Ovary (tissue), 9 donors: ENCODE results near the gene PGAP3. TPM values are rescaled to one million over a fixed set of nuclear protein-coding genes. Genes with fewer than 3 reads are reported as not detected.
A peak's percentile ranks its signal among the peaks of the same experiment; 100 is the strongest.

ENCODE experiments used
- DNase-seq, 5 donors: peaks; one replicate each; pipeline ENCODE4 v3.0.0-alpha.2; 2019 to 2020
- H3K27ac ChIP-seq, 2 donors: fragments of 200-600 bp; one replicate each; pipeline versions ENCODE4 v1.5.1 to v1.8.0; 2019 to 2022
- H3K27me3 ChIP-seq: fragments of 200-600 bp; one replicate; pipeline ENCODE4 v1.8.0; 2022
- H3K36me3 ChIP-seq: fragments of 200-600 bp; sonication (generic); one replicate; pipeline ENCODE4 v1.5.1; 2019
- H3K4me1 ChIP-seq: one replicate; pipeline ENCODE4 v1.8.1; 2013; ENCODE audit warnings: mild to moderate bottlenecking, moderate library complexity; ENCODE audit not compliant: insufficient read depth
- H3K4me3 ChIP-seq: fragments of 200-600 bp; sonication (generic); one replicate; pipeline ENCODE4 v1.5.1; 2017
- H3K9me3 ChIP-seq, 2 donors: fragments of 200-600 bp in 1 of 2; sonication (generic) in 1 of 2; one replicate each; pipeline versions ENCODE4 v1.5.1 to v1.8.1; 2013 to 2019; ENCODE audit warnings: mild to moderate bottlenecking in 1 of 2, moderate library complexity in 1 of 2
- EP300 ChIP-seq: sonication (generic); formaldehyde crosslinking; IDR thresholded peaks from one replicate; pipeline ENCODE4 v1.6.1; 2017; ENCODE audit warnings: antibody characterized with exemption
- POLR2A ChIP-seq: fragments of 450-650 bp; IDR thresholded peaks from one replicate; pipeline ENCODE4 v1.6.1; 2017; ENCODE audit warnings: antibody characterized with exemption, mild to moderate bottlenecking, moderate library complexity
- WGBS, 3 donors: extraction: QIAGEN DNeasy Blood & Tissue Kit in 1 of 3; methylation state at CpG; one replicate each; pipeline versions ENCODE4 v1.1.5 to v1.1.7; 2013 to 2017; 5-methylcytosine and 5-hydroxymethylcytosine counted together
- intact Hi-C, 4 donors: fragments of 100-400 bp; cut with DNase I; formaldehyde crosslinking; loops; one replicate each; pipeline versions ENCODE4 v1.11.0 to v1.15.1; 2022 to 2023
- polyA plus RNA-seq, 2 donors: library from polyadenylated mRNA; stranded (reverse); fragments of 200-250 nt in 1 of 2; fragments of 350-450 nt in 1 of 2; fragmentation: Illumina TruSeq in 1 of 2; extraction: RNeasy Lipid Tissue Mini Kit (QIAGEN cat#74804) in 1 of 2; gene quantifications; one replicate each; pipeline ENCODE4 v1.2.3, GENCODE V29; 2013 to 2014
- total RNA-seq, 7 donors: library from RNA; depleted of rRNA in 2 of 7; stranded (reverse); fragments of >200 nt in 2 of 7; fragmentation: NEBNext Ultra II Directional in 3 of 7; extraction: Animal tissue kit (Norgen Biotek cat#: 25700) in 3 of 7; gene quantifications; one replicate each; pipeline versions ENCODE4 v1.1.0 to v1.2.4, GENCODE V29; 2016 to 2023
- TF ChIP-seq, protein P1 (sequence below), 3 donors: fragments of 450-650 bp in 2 of 3; fragments of 200-600 bp in 1 of 3; IDR thresholded peaks; one replicate each; pipeline versions ENCODE4 v1.5.1 to v1.8.0; 2016 to 2022; ENCODE audit warnings: antibody characterized with exemption in 3 of 3, mild to moderate bottlenecking in 1 of 3
- donor health status: DM: no; HTN: no; CAD: no; lungs with moderate emphysema.
- donor health status: DM: no; HTN: no; CAD: no.
- donor health status: Bipolar disorder and iron deficiency.
- donor health status: DM: yes; HTN: yes; CAD: no.
- donor health status: DM: no; HTN: no; CAD: no.
- donor health status: DM: yes; HTN: yes; CAD: no.

PGAP3 gene
- total and polyA plus RNA-seq, 9 donors = 7.9 to 31.3 (median 19.6) TPM

GRCh38 chr17:39660011-39660360 lies 27.9 kb downstream of the PGAP3 start:
- no peak for TF ChIP-seq POLR2A
- no peak for TF ChIP-seq EP300
- TF ChIP-seq, protein P1, sequence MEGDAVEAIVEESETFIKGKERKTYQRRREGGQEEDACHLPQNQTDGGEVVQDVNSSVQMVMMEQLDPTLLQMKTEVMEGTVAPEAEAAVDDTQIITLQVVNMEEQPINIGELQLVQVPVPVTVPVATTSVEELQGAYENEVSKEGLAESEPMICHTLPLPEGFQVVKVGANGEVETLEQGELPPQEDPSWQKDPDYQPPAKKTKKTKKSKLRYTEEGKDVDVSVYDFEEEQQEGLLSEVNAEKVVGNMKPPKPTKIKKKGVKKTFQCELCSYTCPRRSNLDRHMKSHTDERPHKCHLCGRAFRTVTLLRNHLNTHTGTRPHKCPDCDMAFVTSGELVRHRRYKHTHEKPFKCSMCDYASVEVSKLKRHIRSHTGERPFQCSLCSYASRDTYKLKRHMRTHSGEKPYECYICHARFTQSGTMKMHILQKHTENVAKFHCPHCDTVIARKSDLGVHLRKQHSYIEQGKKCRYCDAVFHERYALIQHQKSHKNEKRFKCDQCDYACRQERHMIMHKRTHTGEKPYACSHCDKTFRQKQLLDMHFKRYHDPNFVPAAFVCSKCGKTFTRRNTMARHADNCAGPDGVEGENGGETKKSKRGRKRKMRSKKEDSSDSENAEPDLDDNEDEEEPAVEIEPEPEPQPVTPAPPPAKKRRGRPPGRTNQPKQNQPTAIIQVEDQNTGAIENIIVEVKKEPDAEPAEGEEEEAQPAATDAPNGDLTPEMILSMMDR (IDR thresholded peaks at IDR 0.05) = no peak
- Histone ChIP-seq H3K4me1 (peaks cover 3% of the 10 kb centered on the region), H3K27ac (no peak overlapping the region), H3K27me3 (no peaks in the 10 kb centered on the region), H3K4me3 (no peak overlapping the region), H3K36me3 (no peaks in the 10 kb centered on the region), H3K9me3 (no peaks in the 10 kb centered on the region)
- WGBS, 3 donors = 75 to 79% (median 76%) methylated on average over 5 of the region's 5 CpGs
- intact Hi-C loops = no loop called here
- no peak for DNase-seq

DNA sequence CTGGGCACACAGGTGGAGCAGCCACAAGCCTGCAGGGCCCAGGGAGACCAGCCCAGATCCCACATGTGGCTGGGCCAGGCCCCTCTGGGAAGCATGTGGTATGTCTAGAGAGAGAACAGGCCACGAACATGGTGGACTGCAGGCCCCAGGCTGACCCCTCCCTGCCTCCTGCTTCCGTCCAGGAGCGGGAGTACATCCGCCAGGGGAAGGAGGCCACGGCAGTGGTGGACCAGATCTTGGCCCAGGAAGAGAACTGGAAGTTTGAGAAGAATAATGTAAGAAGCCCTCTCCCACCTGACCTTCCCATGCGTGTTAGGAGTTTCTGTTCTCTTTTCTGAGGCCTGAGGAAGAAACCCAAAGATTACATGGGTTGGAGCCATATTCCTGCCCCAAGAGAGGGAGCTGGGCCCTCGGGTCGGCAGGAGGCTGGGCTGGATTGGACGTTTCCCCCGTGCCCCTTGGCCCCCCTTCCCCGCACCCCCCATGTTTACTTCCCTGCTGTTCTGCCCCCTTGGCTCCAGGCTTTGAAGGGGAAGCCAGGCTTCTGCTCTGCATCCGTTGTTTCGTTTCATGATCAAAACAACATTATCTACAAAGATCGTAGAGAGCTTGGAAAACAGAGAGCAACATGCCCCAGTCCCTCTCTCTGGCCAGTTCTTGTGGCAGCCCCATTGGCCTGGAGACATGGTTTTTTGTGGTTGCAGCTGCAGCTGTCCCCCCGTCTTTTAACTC lies 28.4 kb downstream of the PGAP3 start:
- 28 to 40% (median 38%) methylated on average over 15 of the region's 15 CpGs for WGBS, 3 donors
- Histone ChIP-seq H3K36me3 (no peaks in the 10 kb centered on the region), H3K4me3 (no peak overlapping the region), H3K9me3 (no peaks in the 10 kb centered on the region), H3K4me1 (peaks cover 3% of the 10 kb centered on the region), H3K27me3 (no peaks in the 10 kb centered on the region), H3K27ac (peak overlapping the region in 1 of 2 donors; percentile 48)
- intact Hi-C loops = no loop called here
- DNase-seq = peak in 2 of 5 donors; percentile 53 to 67
- TF ChIP-seq, protein P1 (IDR thresholded peaks at IDR 0.05) = no peak
- TF ChIP-seq POLR2A (no peak), EP300 (no peak)

DNA sequence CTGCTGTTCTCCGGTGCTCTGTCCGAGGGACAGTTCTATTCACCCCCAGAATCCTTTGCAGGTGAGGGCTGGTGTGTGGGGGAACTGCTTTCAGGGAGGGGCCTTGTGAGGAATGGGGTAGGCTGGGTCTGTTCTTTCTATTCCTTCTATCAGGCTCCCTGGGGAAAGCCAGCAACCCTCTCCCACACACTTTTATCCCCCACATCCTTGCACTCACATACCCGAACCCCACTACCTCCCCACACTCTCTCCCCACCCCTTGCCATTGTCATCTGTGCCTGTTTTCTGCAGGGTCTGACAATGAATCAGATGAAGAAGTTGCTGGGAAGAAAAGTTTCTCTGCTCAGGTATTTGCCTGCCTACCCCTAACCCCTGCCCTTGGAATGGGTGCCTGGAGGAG lies 29.1 kb downstream of the PGAP3 start:
- H3K36me3 ChIP-seq = no peaks in the 10 kb centered on the region
- H3K4me3 ChIP-seq = no peak overlapping the region
- H3K9me3 ChIP-seq = no peaks in the 10 kb centered on the region
- H3K27me3 ChIP-seq = no peaks in the 10 kb centered on the region
- H3K4me1 ChIP-seq = peaks cover 3% of the 10 kb centered on the region
- intact Hi-C loops = no loop called here
- DNase-seq = no peak
- H3K27ac ChIP-seq = peak overlapping the region in 1 of 2 donors; percentile 48
- TF ChIP-seq EP300 (no peak), POLR2A (no peak)
- TF ChIP-seq, protein P1 (IDR thresholded peaks at IDR 0.05) = no peak
- 78 to 87% (median 87%) methylated on average over 3 of the region's 3 CpGs for WGBS, 3 donors

DNA sequence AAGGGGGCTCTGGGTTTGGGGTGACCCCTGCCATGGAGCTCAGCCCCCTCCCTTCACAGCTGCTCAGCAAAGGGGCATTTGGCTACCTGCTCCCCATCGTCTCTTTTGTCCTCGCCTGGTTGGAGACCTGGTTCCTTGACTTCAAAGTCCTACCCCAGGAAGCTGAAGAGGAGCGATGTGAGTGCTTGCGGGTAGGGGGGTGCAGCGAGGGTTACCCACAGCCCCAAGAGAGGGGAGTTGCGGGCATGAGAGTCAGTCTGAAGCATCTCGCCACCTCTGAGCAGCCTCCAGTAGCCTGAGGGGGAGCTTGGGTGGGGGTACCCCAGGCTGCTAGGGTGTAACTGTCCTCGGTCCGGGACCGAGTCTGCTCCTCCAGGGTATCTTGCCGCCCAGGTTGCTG lies 29.5 kb downstream of the PGAP3 start:
- Histone ChIP-seq H3K4me3 (no peak overlapping the region), H3K27ac (no peak overlapping the region), H3K4me1 (peaks cover 3% of the 10 kb centered on the region), H3K36me3 (no peaks in the 10 kb centered on the region), H3K9me3 (no peaks in the 10 kb centered on the region), H3K27me3 (no peaks in the 10 kb centered on the region)
- TF ChIP-seq, protein P1 (IDR thresholded peaks at IDR 0.05) = no peak
- TF ChIP-seq POLR2A (no peak), EP300 (no peak)
- 95 to 96% (median 96%) methylated on average over 11 of the region's 11 CpGs for WGBS, 3 donors
- intact Hi-C loops = no loop called here
- DNase-seq = no peak
